AG04450 (cell line): ENCODE results near the gene CFH. TPM values are rescaled to one million over a fixed set of nuclear protein-coding genes. Genes with fewer than 3 reads are reported as not detected.
"Not testable (repeated sequence)": the region's sequence is repeated elsewhere in the genome, so short reads cannot be mapped to it uniquely, and the experiment has no call there.

Experiments
- CTCF ChIA-PET: fragments of 300-600, 350-600 bp; formaldehyde crosslinking; extraction: SDS; loops from one replicate; lab custom pipeline; 2022; ENCODE audit warnings: antibody characterized with exemption, inconsistent platforms; lab: Charles Lee
- POLR2A ChIA-PET: fragments of 350-600 bp; formaldehyde crosslinking; extraction: SDS; loops from one replicate; lab custom pipeline; 2021; ENCODE audit warnings: antibody characterized with exemption, inconsistent platforms; lab: Yijun Ruan, JAX
- DNase-seq: peaks from one replicate; pipeline ENCODE4 v3.0.0-alpha.2; 2011; ENCODE audit warnings: low read depth, low spot score
- H3K27ac ChIP-seq: one replicate; pipeline ENCODE4 v1.5.1; 2012; ENCODE audit warnings: low read depth, low read length, control low read depth
- H3K27me3 ChIP-seq: one replicate; pipeline ENCODE4 v1.6.0; 2012; ENCODE audit warnings: low read length; ENCODE audit not compliant: control insufficient read depth, insufficient read depth
- H3K4me3 ChIP-seq: 2 replicates; pipeline ENCODE4 v1.5.1; 2011; ENCODE audit warnings: mild to moderate bottlenecking, low read depth, low read length, control low read depth
- H3K9me3 ChIP-seq: 2 replicates; pipeline ENCODE4 v1.5.1; 2012; ENCODE audit warnings: low read length; ENCODE audit not compliant: control insufficient read depth, insufficient read depth
- CTCF ChIP-seq: IDR thresholded peaks from 2 replicates; pipeline ENCODE4 v1.5.1; 2011; ENCODE audit warnings: low read depth, low read length, control low read depth, inconsistent platforms
- polyA plus RNA-seq: library from polyadenylated mRNA; depleted of rRNA; stranded (reverse); fragments of >200 nt; gene quantifications from 2 replicates; pipeline ENCODE4 v1.2.3, GENCODE V29; 2011

Gene CFH
- polyA plus RNA-seq, 1 experiment = 37.8 TPM

GRCh38 chr1:196743244-196743643, 91.4 kb downstream of the CFH start:
- CTCF ChIA-PET, DNase-seq, POLR2A ChIA-PET, H3K27me3 ChIP-seq, H3K27ac ChIP-seq, H3K4me3 ChIP-seq, H3K9me3 ChIP-seq: not testable (repeated sequence)
- TF ChIP-seq CTCF = peak; percentile 29; the same call in 1 of the 2 replicates

DNA sequence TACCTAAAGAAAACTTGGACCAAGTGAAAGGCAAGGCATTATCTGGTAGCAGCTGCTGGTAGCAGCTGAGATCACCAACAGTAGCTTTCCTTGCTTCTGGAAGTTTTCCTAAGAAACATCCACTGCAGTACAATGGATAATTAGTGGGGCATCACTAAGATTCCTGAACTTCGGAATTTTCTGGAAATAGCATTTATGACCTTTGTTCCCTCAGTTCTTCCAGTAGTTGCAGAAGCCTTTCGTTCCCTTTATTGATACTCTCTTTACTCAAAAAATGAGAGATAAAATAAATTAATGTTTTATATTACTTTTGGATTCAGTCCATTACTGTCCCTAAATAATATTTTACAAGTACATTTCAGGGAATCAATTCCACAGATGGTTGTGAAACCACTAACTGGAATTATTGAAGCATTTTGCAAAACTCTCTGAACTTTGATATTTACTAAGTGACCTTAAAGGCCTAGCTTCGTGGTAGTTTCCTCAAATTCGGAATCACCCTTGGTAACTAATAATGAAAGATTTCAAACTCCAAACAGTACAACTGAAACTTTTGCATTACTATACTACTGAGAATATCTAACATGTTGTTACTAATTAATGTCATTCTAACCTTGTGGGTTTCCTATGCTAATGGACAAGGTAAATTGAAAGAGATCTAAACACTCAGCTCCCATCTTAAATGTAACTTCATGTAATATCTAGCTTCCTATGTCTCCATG, 113.3 kb downstream of the CFH start:
- CTCF ChIA-PET, H3K9me3 ChIP-seq, H3K27ac ChIP-seq, DNase-seq, POLR2A ChIA-PET, H3K27me3 ChIP-seq, H3K4me3 ChIP-seq: not testable (repeated sequence)

DNA sequence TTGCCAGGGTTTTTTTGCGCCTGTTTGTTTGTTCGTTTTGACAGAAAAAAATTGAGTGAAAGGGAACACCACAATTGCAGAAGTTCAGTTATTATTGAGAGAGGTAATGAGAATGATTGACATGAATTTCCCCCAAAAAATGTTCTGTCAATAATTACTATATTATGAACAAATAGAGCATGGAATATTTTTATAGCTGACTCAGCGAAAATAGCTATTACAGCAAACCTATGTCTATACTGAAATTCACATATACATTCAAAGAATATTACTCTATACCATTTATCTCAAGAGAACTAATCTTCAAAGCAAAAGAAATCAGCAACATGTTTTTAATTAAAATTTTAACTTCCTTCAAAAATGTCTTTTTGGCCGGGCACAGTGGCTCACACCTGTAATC, 118.0 kb downstream of the CFH start:
- CTCF ChIA-PET, H3K9me3 ChIP-seq, H3K27me3 ChIP-seq, DNase-seq, H3K27ac ChIP-seq, H3K4me3 ChIP-seq: not testable (repeated sequence)
- POLR2A ChIA-PET = interaction anchor here (0.5 kb wide), 1 partner anchor 362 kb away, joined by 3 read pairs; no protein-coding TSS in a partner anchor

GRCh38 chr1:196773713-196774112, 121.9 kb downstream of the CFH start:
- no peak for TF ChIP-seq CTCF
- ChIA-PET POLR2A (no interaction called here), CTCF (no interaction called here)
- Histone ChIP-seq H3K4me3 (no peak overlapping the region), H3K27me3 (no peaks in the 10 kb centered on the region), H3K9me3 (no peaks in the 10 kb centered on the region), H3K27ac (no peak overlapping the region)
- DNase-seq = no peak

DNA sequence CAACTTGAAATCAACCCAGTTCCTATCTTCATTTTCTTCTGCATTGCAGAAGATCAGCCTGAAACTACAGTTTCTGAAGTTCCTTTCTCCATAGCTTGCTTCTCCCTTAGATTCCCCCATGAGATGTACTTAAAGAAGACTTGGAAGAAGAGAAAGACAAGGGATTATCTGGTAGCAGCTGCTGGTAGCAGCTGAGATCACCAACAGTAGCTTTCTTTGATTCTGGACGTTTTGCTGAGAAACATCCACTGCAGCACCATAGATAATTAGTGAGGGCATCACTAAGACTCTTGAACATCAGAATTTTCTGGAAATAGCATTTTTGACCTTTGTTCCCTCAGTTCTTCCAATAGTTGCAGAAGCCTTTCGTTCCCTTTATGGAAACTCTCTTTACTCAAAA, 122.3 kb downstream of the CFH start:
- TF ChIP-seq CTCF = no peak
- Histone ChIP-seq H3K27me3 (no peaks in the 10 kb centered on the region), H3K27ac (no peak overlapping the region), H3K9me3 (no peaks in the 10 kb centered on the region), H3K4me3 (no peak overlapping the region)
- no peak for DNase-seq
- ChIA-PET POLR2A (no interaction called here), CTCF (no interaction called here)

GRCh38 chr1:196774603-196775002, 122.8 kb downstream of the CFH start, which contains the start of gene CFHR3:
CFHR3 (plus strand) TSS chr1:196774840; CDS start chr1:196774887, 47 bp downstream.
- ChIA-PET CTCF (no interaction called here), POLR2A (no interaction called here)
- no peak for DNase-seq
- Histone ChIP-seq H3K4me3 (no peak within 1 kb of the TSS), H3K27me3 (no peaks in the 10 kb centered on the region), H3K9me3 (no peaks in the 10 kb centered on the region), H3K27ac (no peak within 1 kb of the TSS)
- TF ChIP-seq CTCF = no peak
